ENCODE measurements around the gene CSGALNACT2. TPM values are rescaled to one million over a fixed set of nuclear protein-coding genes. Genes with fewer than 3 reads are reported as not detected.
A peak's percentile ranks its signal among the peaks of the same experiment; 100 is the strongest.

CSGALNACT2 gene
- total and polyA plus RNA-seq, 7 donors = 3.2 to 37.1 (median 25.0) TPM

DNA sequence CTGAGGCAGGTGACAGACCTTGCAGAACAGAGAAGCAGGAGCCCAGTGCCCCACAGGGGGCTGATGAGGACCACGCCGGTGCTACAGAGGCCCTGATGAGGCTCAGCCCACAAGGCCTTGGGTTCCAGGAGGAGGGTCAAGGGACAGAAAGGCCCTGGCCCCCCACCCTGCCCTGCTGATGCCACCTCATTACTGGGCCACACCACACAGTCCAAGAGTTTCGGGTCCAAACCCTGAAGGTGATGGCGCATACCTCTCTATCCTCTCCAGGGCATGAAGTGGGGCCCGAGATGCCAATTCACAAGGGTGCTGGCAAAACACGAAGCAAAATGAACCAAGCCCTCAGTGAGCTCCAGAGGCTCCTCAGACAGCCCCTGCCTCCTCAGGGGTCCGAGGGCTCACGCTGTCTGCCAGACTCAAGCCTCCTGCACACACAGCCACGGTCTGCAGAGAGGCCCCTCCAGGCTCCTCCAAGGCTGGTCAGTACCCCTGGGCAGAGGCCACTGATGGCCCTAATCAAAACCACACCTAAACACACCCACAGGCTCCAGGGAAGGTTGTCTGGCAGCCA is 96.3 kb downstream of the CSGALNACT2 start:
- Histone ChIP-seq H3K27me3 (peaks cover 12 to 24% (median 18%) of the 10 kb centered on the region in 3 donors), H3K4me1 (peaks cover 0 to 9% (median 6%) of the 10 kb centered on the region in 4 donors), H3K36me3 (no peaks in the 10 kb centered on the region), H3K27ac (no peak overlapping the region), H3K4me3 (no peak overlapping the region), H3K9me3 (no peaks in the 10 kb centered on the region)
- TF ChIP-seq EP300 (IDR thresholded peaks at IDR 0.05) (no peak), POLR2A (IDR thresholded peaks at IDR 0.05) (no peak), POLR2AphosphoS5 (IDR thresholded peaks at IDR 0.05) (no peak)
- TF ChIP-seq, protein P1, sequence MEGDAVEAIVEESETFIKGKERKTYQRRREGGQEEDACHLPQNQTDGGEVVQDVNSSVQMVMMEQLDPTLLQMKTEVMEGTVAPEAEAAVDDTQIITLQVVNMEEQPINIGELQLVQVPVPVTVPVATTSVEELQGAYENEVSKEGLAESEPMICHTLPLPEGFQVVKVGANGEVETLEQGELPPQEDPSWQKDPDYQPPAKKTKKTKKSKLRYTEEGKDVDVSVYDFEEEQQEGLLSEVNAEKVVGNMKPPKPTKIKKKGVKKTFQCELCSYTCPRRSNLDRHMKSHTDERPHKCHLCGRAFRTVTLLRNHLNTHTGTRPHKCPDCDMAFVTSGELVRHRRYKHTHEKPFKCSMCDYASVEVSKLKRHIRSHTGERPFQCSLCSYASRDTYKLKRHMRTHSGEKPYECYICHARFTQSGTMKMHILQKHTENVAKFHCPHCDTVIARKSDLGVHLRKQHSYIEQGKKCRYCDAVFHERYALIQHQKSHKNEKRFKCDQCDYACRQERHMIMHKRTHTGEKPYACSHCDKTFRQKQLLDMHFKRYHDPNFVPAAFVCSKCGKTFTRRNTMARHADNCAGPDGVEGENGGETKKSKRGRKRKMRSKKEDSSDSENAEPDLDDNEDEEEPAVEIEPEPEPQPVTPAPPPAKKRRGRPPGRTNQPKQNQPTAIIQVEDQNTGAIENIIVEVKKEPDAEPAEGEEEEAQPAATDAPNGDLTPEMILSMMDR (IDR thresholded peaks at IDR 0.05) = no peak
- intact Hi-C loops (cut with DNase I) = no loop called here
- DNase-seq = peak; percentile 37
- WGBS, 2 donors = 84 to 88% methylated on average over 9 of the region's 9 CpGs

Other genes starting within 250 kb of the CSGALNACT2 start
- gene RET, start 61.4 kb upstream of the CSGALNACT2 start, total RNA-seq = 1 to 10 TPM; 1.8 to 6.5 (median 4.6) TPM
- 1 to 10 TPM in 1 of 3 donors, not detected in 2; 3.4 TPM for gene RET, start 61.4 kb upstream of the CSGALNACT2 start, polyA plus RNA-seq
- gene RASGEF1A, start 128.6 kb downstream of the CSGALNACT2 start, total RNA-seq = 1 to 10 TPM in 1 of 4 donors, under 1 TPM in 3; 0.27 to 2.5 (median 0.34) TPM
- gene RASGEF1A, start 128.6 kb downstream of the CSGALNACT2 start, polyA plus RNA-seq = 1 to 10 TPM in 1 of 3 donors, under 1 TPM in 2; 0.46 to 1.6 (median 0.60) TPM
- not detected for gene FXYD4, start 233.2 kb downstream of the CSGALNACT2 start, total RNA-seq
- not detected for gene FXYD4, start 233.2 kb downstream of the CSGALNACT2 start, polyA plus RNA-seq